ENCODE data around the gene TSHZ2.

DNA sequence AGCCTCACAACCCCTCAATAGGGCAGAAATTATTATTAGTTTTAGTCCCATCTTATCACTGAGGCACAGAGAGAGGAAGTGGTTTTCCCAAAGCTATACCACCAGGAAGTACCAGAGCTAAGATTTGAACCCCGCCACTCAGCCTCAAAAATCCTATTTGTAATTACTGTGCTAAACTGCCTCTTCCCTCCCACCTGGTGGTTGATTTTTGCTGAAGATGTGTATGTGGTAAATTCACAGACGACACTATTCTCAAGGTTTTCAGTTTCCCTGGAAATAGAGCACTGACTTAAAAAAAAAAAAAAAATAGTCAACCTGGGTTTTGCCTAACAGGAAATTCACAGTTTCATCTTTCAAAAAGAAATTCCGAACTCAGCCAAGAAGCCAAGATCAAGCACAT lies 57.9 kb downstream of the TSHZ2 start:
- TF ChIP-seq, protein P1, sequence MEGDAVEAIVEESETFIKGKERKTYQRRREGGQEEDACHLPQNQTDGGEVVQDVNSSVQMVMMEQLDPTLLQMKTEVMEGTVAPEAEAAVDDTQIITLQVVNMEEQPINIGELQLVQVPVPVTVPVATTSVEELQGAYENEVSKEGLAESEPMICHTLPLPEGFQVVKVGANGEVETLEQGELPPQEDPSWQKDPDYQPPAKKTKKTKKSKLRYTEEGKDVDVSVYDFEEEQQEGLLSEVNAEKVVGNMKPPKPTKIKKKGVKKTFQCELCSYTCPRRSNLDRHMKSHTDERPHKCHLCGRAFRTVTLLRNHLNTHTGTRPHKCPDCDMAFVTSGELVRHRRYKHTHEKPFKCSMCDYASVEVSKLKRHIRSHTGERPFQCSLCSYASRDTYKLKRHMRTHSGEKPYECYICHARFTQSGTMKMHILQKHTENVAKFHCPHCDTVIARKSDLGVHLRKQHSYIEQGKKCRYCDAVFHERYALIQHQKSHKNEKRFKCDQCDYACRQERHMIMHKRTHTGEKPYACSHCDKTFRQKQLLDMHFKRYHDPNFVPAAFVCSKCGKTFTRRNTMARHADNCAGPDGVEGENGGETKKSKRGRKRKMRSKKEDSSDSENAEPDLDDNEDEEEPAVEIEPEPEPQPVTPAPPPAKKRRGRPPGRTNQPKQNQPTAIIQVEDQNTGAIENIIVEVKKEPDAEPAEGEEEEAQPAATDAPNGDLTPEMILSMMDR (conservative IDR thresholded peaks at IDR 0.05), result no peak
- TF ChIP-seq ZFX (IDR thresholded peaks at IDR 0.05), result no peak

Data from C4-2B (cell line).